Endothelial cell of umbilical vein (primary cell): ENCODE measurements around the gene MORC2. TPM values are rescaled to one million over a fixed set of nuclear protein-coding genes. Genes with fewer than 3 reads are reported as not detected.

ENCODE experiments used
- BruUV-seq: library from RNA; stranded (reverse); fragments of 400-500 nt; replicated peaks from 2 replicates; lab custom pipeline; 2021; lab: Mats Ljungman, UMichigan
- CTCF ChIA-PET: fragments of 300-600, 350-600 bp; sonication (Branson Sonifier 250); formaldehyde crosslinking; loops from one replicate; lab custom pipeline; 2021; ENCODE audit warnings: antibody characterized with exemption, inconsistent platforms; lab: Charles Lee
- POLR2A ChIA-PET: fragments of 300-600, 350-600 bp; sonication (Branson Sonifier 250); formaldehyde crosslinking; loops from one replicate; lab custom pipeline; 2021; ENCODE audit warnings: antibody characterized with exemption, inconsistent platforms; lab: Charles Lee
- DNase-seq: peaks from one replicate; pipeline ENCODE4 v3.0.0-alpha.2; 2011; ENCODE audit warnings: low read depth, low spot score
- FAIRE-seq: peaks from 2 replicates; lab custom pipeline; 2011; peaks lifted over from hg19 to GRCh38; lab: Jason Lieb, UNC
- H2AFZ ChIP-seq: 2 replicates; pipeline ENCODE4 v1.6.0; 2012; ENCODE audit warnings: low read depth, low read length, control low read depth, inconsistent platforms
- H3K27ac ChIP-seq: 2 replicates; pipeline ENCODE4 v1.5.1; 2011; ENCODE audit warnings: low read depth, mild to moderate bottlenecking, control low read depth, low read length, moderate library complexity; ENCODE audit not compliant: insufficient read depth
- H3K27me3 ChIP-seq, 2 experiments: 2 replicates each; pipeline versions ENCODE4 v1.6.0 to v1.6.1; 2011; ENCODE audit warnings: low read length in 2 of 2, mixed read lengths in 1 of 2; ENCODE audit not compliant: control insufficient read depth in 2 of 2, insufficient read depth in 2 of 2
- H3K36me3 ChIP-seq, 2 experiments: 2 replicates in 1 of 2; 3 replicates in 1 of 2; pipeline ENCODE4 v1.5.1; 2011; ENCODE audit warnings: low read length in 2 of 2, mild to moderate bottlenecking in 1 of 2, moderate library complexity in 1 of 2; ENCODE audit not compliant: control insufficient read depth in 2 of 2, insufficient read depth in 2 of 2; ENCODE audit errors: extremely low read depth in 1 of 2
- H3K4me1 ChIP-seq: 3 replicates; pipeline ENCODE4 v1.5.1; 2011; ENCODE audit warnings: mild to moderate bottlenecking, low read length; ENCODE audit not compliant: control insufficient read depth, insufficient read depth; ENCODE audit errors: extremely low read depth
- H3K4me2 ChIP-seq: 2 replicates; pipeline ENCODE4 v1.6.1; 2011; ENCODE audit warnings: low read length, control low read depth, mixed read lengths; ENCODE audit not compliant: insufficient read depth
- H3K4me3 ChIP-seq, 3 experiments: fragments of 200-600 bp in 1 of 3; sonication (generic), shearing (Covaris generic) in 1 of 3; replicated peaks in 1 of 3; 2 replicates each; pipeline ENCODE4 v1.5.1; 2011 to 2016; ENCODE audit warnings: control low read depth in 3 of 3, low read length in 3 of 3, mild to moderate bottlenecking in 2 of 3, inconsistent platforms in 1 of 3, low read depth in 1 of 3, moderate library complexity in 1 of 3; ENCODE audit not compliant: insufficient read depth in 1 of 3
- H3K79me2 ChIP-seq: 2 replicates; pipeline ENCODE4 v1.6.0; 2012; ENCODE audit warnings: low read length, inconsistent platforms; ENCODE audit not compliant: control insufficient read depth, insufficient read depth
- H3K9ac ChIP-seq: replicated peaks from 2 replicates; pipeline ENCODE3; 2011; ENCODE audit warnings: low read length, control low read depth; ENCODE audit not compliant: insufficient read depth; ENCODE audit errors: extremely low read depth
- H3K9me1 ChIP-seq: replicated peaks from 3 replicates; pipeline ENCODE4 v1.6.0; 2011; ENCODE audit warnings: mild to moderate bottlenecking, low read length; ENCODE audit not compliant: control insufficient read depth, insufficient read depth; ENCODE audit errors: extremely low read depth
- H3K9me3 ChIP-seq: replicated peaks from 2 replicates; pipeline ENCODE4 v1.5.1; 2012; ENCODE audit warnings: low read length, inconsistent platforms; ENCODE audit not compliant: control insufficient read depth, insufficient read depth
- H4K20me1 ChIP-seq: replicated peaks from 2 replicates; pipeline ENCODE3; 2011; ENCODE audit warnings: mild to moderate bottlenecking, low read length; ENCODE audit not compliant: control insufficient read depth, insufficient read depth; ENCODE audit errors: extremely low read depth
- MAX ChIP-seq: IDR thresholded peaks from 2 replicates; pipeline ENCODE4 v1.6.1; 2011; ENCODE audit not compliant: insufficient read depth, insufficient read length
- MYC ChIP-seq: IDR thresholded peaks from one replicate; pipeline ENCODE4 v1.6.1; 2011; ENCODE audit warnings: mild to moderate bottlenecking, low read depth, low read length
- dilution Hi-C: fragments of 300-500 bp; cut with MboI; formaldehyde crosslinking; loops from one replicate; pipeline ENCODE4 v1.15.0; 2019; ENCODE audit warnings: low sequenced_read_pairs; ENCODE audit not compliant: extremely low pct_ligation_motif_present
- intact Hi-C: fragments of 100-400 bp; cut with micrococcal nuclease; formaldehyde crosslinking; loops from one replicate; pipeline ENCODE4 v1.10.0; 2022
- polyA plus RNA-seq, 4 experiments: library from polyadenylated mRNA; depleted of rRNA in 3 of 4; stranded (reverse) in 3 of 4; unstranded in 1 of 4; fragments of >200 nt; gene quantifications; 2 replicates each; pipeline versions ENCODE4 v1.2.1 to v1.2.3, GENCODE V29; 2011 to 2012; ENCODE audit warnings: missing spikeins in 1 of 4
- total RNA-seq: library from RNA; stranded (reverse); gene quantifications from 2 replicates; pipeline ENCODE4 v1.2.3, GENCODE V29; 2021
- TF ChIP-seq, protein P1 (sequence below), 2 donors: IDR thresholded peaks; 1 replicate in 1 of 2; 2 replicates in 1 of 2; pipeline ENCODE4 v1.5.1; 2011; ENCODE audit warnings: low read length in 2 of 2, mild to moderate bottlenecking in 2 of 2, moderate library complexity in 2 of 2, control low read depth in 1 of 2, inconsistent platforms in 1 of 2, low read depth in 1 of 2; ENCODE audit not compliant: insufficient read depth in 1 of 2; ENCODE audit errors: extremely low read depth in 1 of 2

The MORC2 gene
- total and polyA plus RNA-seq, 2 donors (not counting 3 experiments of a cell fraction or from before 2014, with no cell fraction given) = 11.6 to 34.7 TPM

- no peak overlapping the region for H3K27ac ChIP-seq
- no peaks in the 10 kb centered on the region for H3K9me1 ChIP-seq
- H2AFZ ChIP-seq = no peak overlapping the region
- no peaks in the 10 kb centered on the region for H3K4me1 ChIP-seq
- H3K9me3 ChIP-seq = no peaks in the 10 kb centered on the region
- no peaks in the 10 kb centered on the region for H3K79me2 ChIP-seq
- H4K20me1 ChIP-seq = no peaks in the 10 kb centered on the region
- H3K36me3 ChIP-seq = no peaks in the 10 kb centered on the region
- dilution Hi-C loops (no loop called here), intact Hi-C loops (no loop called here)
- DNase-seq (no peak), FAIRE-seq (no peak)
- no peak overlapping the region for H3K9ac ChIP-seq
- H3K4me2 ChIP-seq = no peak overlapping the region
- TF ChIP-seq, protein P1, sequence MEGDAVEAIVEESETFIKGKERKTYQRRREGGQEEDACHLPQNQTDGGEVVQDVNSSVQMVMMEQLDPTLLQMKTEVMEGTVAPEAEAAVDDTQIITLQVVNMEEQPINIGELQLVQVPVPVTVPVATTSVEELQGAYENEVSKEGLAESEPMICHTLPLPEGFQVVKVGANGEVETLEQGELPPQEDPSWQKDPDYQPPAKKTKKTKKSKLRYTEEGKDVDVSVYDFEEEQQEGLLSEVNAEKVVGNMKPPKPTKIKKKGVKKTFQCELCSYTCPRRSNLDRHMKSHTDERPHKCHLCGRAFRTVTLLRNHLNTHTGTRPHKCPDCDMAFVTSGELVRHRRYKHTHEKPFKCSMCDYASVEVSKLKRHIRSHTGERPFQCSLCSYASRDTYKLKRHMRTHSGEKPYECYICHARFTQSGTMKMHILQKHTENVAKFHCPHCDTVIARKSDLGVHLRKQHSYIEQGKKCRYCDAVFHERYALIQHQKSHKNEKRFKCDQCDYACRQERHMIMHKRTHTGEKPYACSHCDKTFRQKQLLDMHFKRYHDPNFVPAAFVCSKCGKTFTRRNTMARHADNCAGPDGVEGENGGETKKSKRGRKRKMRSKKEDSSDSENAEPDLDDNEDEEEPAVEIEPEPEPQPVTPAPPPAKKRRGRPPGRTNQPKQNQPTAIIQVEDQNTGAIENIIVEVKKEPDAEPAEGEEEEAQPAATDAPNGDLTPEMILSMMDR (IDR thresholded peaks at IDR 0.05; ENCODE audit: extremely low read depth in 1 of 2, insufficient read depth in 1 of 2, low read depth in 1 of 2, low read length in 2 of 2) = no peak
- TF ChIP-seq MYC (no peak), MAX (no peak)
- ChIA-PET POLR2A (interaction anchor here (0.6 kb wide), 1 partner anchor 21 kb away, joined by 4 read pairs; no protein-coding TSS in a partner anchor), CTCF (interaction anchor here (0.8 to 1.8 kb wide), 3 partner anchors 74 to 131 kb away, joined by 3 to 7 read pairs (median 3); no protein-coding TSS in a partner anchor)
- H3K4me3 ChIP-seq = no peak overlapping the region
- no TSS peak for BruUV-seq
- H3K27me3 ChIP-seq = no peaks in the 10 kb centered on the region
These were observed 74.9 kb downstream of the MORC2 start for GRCh38 chr22:30893434-30894370.
